ENCODE data around the gene SLC10A2.

The SLC10A2 gene

GRCh38 chr13:103055166-103055565, 11.1 kb downstream of the SLC10A2 start:
- DNase-seq (ENCODE audit: low read depth, low spot score), result no peak

DNA sequence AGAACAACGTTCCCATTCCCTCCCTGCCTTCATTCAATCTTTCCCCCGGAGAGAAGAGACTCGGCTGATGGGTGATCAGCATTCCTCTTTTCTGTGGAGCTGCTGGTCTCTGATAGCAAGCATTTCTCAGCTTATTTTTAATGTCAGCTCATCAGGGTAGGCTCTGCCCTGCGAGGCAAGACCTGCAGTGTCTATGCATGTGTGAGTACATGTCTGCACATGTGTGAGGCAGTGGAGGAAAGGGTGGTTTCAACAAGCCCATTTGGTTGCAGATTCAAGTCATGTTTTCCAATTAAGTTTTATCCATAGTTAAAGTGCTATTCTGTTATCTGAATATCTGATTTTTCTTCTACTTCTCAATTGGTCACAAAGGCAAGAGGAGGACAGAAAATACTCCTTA, 19.5 kb downstream of the SLC10A2 start:
- no peak for DNase-seq (ENCODE audit: low read depth, low spot score)

- DNase-seq (ENCODE audit: low read depth, low spot score), result no peak
Measured at GRCh38 chr13:103044056-103044455, 22.2 kb downstream of the SLC10A2 start.

- no peak for DNase-seq (ENCODE audit: low read depth, low spot score)
Measured at GRCh38 chr13:103040006-103040405, 26.2 kb downstream of the SLC10A2 start.

GRCh38 chr13:103039183-103039582, 27.0 kb downstream of the SLC10A2 start:
- DNase-seq (ENCODE audit: low read depth, low spot score), result no peak

DNA sequence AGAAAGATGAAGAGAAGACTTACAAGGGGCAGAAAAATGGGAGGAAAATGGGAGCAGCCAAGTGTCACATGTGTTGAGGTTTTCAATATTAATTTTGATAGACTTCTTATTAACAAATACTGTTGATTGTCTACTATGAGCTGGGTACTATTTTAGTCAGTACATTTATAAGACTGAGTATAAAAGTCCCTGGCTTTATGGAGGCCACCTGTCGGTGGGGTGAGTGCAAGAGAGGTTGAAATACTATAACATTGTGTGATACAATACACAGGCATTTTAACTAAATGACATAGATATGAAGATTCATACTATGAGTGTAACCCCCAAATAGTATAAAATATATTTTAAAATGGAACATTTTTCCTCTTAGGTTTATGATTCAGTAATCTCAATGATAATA, 29.9 kb downstream of the SLC10A2 start:
- no peak for DNase-seq (ENCODE audit: low read depth, low spot score)

- no peak for DNase-seq (ENCODE audit: low read depth, low spot score)
Measured at GRCh38 chr13:103033999-103034398, 32.2 kb downstream of the SLC10A2 start.

GRCh38 chr13:103031332-103031873, 34.8 kb downstream of the SLC10A2 start:
- DNase-seq (ENCODE audit: low read depth, low spot score), result no peak

DNA sequence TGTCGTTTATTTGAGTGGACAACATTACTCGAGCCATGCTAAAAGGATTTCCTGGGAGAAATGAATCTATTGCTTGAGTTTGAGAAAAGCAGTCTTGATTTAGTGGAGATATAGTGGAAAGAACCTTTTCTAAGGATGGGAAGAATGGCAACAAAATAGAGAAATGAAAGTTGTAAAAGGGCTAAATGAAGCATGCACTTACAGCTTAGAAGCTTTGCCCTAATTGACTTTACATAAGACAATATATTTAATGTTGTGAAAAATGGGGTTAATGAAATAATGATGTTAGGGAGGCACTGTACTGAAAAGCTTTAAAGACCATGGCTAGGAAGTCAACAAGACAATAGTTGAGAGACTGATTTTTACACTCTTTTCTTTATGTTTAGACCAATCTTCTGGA, 35.4 kb downstream of the SLC10A2 start:
- no peak for DNase-seq (ENCODE audit: low read depth, low spot score)

DNA sequence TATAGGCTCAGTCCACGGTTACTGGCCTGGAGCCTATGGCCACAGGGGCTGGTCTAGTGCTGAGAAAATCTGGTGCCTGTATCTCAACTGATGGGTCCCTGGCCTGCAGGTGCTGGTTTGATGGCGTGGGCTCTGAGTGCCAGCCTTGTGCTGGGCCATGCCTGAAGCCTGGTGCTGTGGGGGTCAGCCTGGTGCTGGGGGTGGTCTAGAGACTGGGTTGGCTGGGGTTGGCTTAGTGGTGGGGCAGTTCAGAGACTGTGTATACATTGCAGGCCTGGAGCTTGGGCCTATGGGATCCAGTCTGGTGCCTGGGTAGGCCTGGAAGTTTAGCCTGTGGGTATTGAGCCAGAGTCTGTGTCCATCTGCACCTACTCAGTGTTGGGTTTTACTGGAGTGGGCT, 36.4 kb downstream of the SLC10A2 start:
- DNase-seq (ENCODE audit: low read depth, low spot score), result no peak

- DNase-seq (ENCODE audit: low read depth, low spot score), result no peak
Measured at GRCh38 chr13:103022336-103022735, 43.9 kb downstream of the SLC10A2 start.

DNA sequence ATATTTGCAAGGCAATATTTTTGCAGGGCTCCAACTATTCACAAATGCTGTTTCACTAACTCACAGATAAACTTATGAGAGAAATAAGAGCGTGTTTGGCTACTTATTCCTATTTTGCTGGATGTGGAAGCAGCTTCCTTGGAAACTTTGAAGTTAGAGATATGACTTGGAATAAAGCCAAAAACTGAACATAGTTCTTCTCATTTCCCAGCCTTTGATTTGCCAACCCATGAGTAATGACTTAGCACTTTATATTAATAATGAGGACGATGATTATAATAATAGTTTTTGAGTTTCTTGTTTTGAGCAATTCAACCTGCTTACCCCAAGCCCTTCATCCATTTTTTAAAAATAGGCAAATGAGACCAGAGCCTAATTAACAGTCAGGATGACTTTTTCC, 47.7 kb downstream of the SLC10A2 start:
- DNase-seq (ENCODE audit: low read depth, low spot score), result no peak

GRCh38 chr13:103012646-103013045, 53.6 kb downstream of the SLC10A2 start:
- no peak for DNase-seq (ENCODE audit: low read depth, low spot score)

DNA sequence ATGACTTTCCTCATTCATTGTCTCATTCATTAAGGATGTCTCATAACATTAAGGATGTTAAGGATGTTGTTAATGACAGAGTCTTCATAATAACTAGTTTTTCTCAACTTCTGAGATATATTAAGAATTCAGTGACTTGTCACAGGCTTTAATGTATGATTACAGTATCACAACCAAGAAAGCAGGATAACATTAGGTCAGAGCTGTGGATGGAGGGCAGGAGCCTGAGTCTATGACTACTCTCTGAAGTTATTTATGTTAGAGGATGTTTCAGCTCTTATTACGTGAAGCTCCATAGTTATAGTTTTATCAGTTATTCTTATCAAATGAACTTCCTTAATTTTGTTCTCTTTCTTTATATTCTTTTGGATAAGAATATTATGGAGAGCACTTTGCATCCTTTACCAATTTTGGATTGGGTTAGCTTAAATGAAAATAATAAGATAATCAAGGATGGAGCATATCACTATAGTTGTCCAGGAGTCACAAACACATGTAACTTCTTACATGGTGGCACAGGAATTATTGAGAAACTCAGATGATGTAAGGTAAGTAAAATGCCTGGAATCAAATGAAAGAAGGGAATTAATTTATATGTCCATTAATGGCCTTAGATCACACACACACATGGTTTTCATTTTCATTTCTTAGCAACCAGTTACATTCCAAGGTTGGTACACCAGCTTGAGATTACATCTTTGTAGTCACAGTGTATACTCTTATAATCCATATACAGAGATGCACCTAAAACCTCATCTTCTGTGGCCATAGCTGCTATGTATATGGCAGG, 57.0 kb downstream of the SLC10A2 start:
- no peak for DNase-seq (ENCODE audit: low read depth, low spot score)

- DNase-seq (ENCODE audit: low read depth, low spot score), result no peak
Measured at GRCh38 chr13:103007427-103007762, 58.8 kb downstream of the SLC10A2 start.

GRCh38 chr13:103006641-103007426, 59.4 kb downstream of the SLC10A2 start:
- DNase-seq (ENCODE audit: low read depth, low spot score), result no peak

DNA sequence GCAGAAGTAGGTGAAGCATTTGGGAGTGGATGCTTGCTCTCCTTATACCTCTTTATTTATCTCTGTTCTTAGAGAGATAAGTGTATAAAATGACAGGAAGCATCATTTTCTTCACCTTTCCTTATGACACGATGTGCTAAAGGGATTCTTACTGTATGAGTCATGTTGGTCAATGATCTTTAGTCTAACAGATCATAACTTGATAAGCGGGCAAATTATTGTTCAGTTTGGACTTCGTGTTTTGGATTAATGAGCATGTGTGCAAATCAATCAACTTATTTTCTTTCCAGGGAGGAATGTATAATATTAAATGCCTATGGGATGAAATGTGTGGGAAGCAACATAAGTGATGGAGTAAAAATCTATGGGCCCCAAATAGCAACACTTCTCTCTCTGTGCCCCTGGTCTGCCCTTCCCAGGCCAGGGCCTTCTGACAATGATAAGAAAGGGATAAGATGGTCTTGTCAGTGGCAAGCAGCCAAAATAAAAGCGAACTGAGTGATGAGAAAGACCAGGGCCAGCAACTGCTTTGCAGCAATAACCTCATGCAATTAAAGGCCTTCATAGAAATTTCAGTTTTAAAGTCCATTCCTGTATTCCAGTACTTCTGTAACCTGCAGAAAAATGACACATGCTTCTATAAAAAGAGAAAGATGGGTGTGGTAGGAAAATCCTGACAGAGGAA, 61.4 kb downstream of the SLC10A2 start:
- DNase-seq (ENCODE audit: low read depth, low spot score), result no peak

DNA sequence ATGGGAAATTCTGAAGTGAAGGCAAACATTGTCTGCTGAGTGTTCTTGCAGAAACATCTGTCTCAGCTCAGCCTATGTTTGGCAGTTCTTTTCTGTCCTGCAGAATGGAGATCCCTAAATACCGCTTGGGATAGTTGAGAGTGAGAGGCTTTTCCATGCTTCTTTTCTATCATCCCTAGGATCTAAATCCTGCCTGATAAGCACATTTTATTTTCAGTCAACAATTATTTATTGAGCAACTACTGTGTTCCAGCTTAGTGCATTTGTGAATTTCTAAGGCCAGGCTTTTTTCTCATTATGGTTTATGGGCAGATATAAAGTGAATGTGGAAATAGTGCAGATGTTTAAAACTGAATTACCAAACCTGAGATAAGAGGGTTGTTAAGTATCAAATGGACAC, 62.6 kb downstream of the SLC10A2 start:
- DNase-seq (ENCODE audit: low read depth, low spot score), result no peak

DNA sequence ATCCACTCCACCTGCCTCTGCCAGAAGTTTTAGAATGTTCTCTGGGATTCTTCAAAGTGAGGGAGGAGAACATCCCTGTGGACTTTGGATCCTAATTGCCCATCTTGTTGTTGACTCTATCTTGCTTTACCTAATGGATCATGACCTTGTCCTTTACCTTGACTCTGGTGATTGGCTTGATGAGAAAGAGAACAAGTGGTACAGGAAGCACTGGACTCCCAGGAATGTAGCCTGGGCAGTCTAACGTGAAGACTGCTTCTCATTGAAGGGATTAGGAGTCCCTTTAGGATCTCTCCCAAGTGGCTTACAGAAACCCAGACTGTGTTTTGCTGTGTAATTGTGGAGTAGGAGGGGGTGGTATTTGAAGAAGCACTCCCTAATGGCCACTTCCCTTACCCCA, 63.9 kb downstream of the SLC10A2 start:
- no peak for DNase-seq (ENCODE audit: low read depth, low spot score)

DNA sequence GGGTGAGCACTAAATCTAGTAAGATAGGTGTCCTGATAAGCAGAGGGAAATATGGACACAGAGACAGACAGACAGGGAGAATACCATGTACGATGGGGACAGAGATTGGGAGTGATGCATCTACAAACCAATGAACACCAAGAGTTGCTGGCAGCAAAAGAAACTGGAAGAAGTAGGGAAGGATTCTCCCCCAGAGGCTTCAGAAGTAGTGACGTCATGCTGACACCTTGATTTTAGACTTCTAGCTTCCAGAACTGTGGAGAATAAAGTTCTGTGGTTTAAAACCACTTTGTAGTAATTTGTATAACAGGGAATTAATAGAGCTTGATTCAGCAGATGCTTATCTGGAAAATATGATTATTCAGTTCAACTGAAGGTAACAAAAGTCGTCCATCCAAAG, 66.1 kb downstream of the SLC10A2 start:
- no peak for DNase-seq (ENCODE audit: low read depth, low spot score)

- DNase-seq (ENCODE audit: low read depth, low spot score), result no peak
Measured at GRCh38 chr13:102999499-102999898, 66.7 kb downstream of the SLC10A2 start.
